Smooth muscle cell of the coronary artery (primary cell): ENCODE measurements around the gene APBA1. TPM values are rescaled to one million over a fixed set of nuclear protein-coding genes. Genes with fewer than 3 reads are reported as not detected.

Experiments
- total RNA-seq: library from RNA; depleted of rRNA; stranded (reverse); fragments of >200 nt; gene quantifications from 2 replicates; pipeline ENCODE4 v1.2.3, GENCODE V29; 2014; ENCODE audit warnings: low replicate concordance

The APBA1 gene
- total RNA-seq: 3.9 and 4.4 TPM in 2 replicates

GRCh38 chr9:69671879-69672595 is at the start of gene APBA1:
TSS of gene APBA1 (minus strand) at chr9:69672371.

Other genes with a start within 250 kb of the APBA1 start
- 55.2 and 63.1 TPM in 2 replicates for gene PTAR1, start 87.6 kb upstream of the APBA1 start, total RNA-seq
- not detected in 2 replicates for gene CFAP95, start 148.4 kb upstream of the APBA1 start, total RNA-seq